DMS153 (cell line): Measurements from ENCODE around the gene TEX55.
"Not testable (repeated sequence)": the region's sequence is repeated elsewhere in the genome, so short reads cannot be mapped to it uniquely, and the experiment has no call there.

Experiments
- DNase-seq: peaks from one replicate; lab custom pipeline; 2025; lab: John Stamatoyannopoulos, UW

TEX55 gene

DNA sequence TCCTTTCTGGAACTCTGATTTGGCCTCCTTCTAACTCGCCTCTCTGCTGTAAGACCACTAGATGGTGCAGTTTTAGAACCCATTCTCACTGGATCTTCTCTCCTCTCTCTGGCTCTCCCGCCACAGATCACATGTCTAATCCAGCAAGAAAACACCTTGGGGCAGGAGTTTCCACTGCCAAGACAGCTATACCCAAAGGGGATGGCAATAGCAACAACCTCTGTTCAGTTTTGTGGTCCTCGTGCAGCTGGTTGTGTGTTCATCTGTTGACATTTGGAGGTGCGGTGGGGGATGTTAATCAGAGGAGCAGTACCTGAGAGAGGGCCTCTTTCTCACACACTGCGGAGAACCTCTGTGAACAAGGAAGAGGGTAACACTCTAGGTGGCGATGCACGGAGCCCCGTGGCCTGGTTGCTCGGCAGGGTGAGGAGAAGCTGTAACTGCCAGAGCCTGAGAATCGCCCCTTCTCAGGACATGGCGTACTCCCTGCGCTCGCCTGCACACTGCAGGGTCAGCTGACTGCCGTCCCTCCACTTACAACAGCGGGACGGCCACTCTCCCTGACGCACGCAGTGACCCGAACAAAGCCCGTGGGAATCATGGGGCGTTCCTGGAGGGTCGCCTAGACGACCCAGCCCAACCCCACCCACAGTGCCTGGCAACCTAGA is at the start of gene TEX55:
TEX55 (plus strand) TSS at position 666 of the 668 bp plus-strand sequence. CDS start 25 bp downstream, outside the sequence.
- DNase-seq: peak; percentile 75

DNA sequence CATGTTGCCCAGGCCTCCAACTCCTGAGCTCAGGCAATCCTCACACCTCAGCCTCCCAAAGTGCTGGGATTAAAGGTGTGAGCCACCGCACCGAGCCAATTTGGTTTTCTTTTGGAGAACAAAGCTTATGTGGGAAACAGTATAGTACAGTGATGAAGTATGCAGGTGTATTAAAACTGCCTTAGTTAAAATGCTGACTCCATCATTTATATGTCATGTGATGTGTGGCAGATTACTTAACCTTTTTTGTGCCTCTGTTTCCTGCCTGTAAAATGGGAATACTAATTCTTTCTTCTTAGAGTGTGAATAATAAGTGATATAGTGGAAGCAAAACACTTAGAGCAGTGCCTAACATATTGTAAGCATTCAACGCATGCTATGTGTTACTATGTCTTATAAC is 48.0 kb upstream of the TEX55 start:
- no peak for DNase-seq

DNA sequence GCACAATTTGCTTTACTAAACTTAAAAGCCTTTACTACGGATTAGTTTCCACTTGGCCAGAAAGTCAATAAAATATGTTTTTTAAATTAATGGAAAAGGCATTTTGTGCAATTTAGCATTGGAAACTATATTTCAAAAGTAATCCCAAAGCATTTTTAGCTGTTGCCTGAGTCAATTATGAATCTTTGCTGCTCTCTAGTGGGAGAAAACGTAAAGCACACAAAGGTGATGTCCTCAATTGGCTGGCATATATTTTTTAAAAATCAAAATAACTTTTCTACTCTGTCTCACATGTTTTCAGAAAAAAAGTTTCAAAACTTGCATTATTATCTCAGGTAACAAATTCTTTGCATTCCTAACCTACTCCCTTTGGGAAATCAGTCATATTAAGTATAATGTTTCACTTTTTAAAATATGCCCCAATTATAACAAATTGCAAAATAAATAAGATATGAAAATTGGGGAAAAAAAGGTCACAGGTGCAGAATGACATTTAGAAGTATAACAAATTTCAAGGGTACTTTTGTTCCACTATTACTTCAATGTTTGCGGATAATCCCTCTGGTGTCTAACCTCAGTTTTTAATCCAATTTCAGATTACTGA is 47.2 kb upstream of the TEX55 start:
- DNase-seq: no peak

GRCh38 chr3:119099785-119100184 is 46.2 kb upstream of the TEX55 start:
- DNase-seq: no peak

GRCh38 chr3:119104031-119104430 is 41.9 kb upstream of the TEX55 start:
- no peak for DNase-seq

- DNase-seq: not testable (repeated sequence)
Measured at GRCh38 chr3:119118330-119118729, 27.6 kb upstream of the TEX55 start.

- no peak for DNase-seq
Measured at GRCh38 chr3:119120480-119120879, 25.5 kb upstream of the TEX55 start.

GRCh38 chr3:119122350-119122749 is 23.6 kb upstream of the TEX55 start:
- no peak for DNase-seq

DNA sequence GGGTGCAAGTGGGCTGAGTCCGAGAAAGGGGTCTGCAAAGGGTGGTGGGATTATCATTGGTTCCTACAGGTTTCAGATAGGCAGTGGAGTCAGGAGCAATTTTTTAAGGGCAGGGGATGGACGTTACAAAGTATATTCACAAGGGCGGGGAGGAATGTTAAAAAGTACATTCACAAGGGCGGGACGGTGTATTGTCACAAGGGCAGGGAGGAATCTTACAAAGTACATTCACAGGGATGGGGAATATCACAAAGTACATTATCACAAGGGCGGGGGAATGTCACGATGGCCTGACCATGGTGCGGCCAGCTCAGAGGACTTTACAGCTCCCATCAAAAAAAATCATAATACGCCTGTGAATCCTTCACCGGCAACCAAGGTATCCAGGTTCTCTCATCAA is 20.6 kb upstream of the TEX55 start:
- DNase-seq: no peak

DNA sequence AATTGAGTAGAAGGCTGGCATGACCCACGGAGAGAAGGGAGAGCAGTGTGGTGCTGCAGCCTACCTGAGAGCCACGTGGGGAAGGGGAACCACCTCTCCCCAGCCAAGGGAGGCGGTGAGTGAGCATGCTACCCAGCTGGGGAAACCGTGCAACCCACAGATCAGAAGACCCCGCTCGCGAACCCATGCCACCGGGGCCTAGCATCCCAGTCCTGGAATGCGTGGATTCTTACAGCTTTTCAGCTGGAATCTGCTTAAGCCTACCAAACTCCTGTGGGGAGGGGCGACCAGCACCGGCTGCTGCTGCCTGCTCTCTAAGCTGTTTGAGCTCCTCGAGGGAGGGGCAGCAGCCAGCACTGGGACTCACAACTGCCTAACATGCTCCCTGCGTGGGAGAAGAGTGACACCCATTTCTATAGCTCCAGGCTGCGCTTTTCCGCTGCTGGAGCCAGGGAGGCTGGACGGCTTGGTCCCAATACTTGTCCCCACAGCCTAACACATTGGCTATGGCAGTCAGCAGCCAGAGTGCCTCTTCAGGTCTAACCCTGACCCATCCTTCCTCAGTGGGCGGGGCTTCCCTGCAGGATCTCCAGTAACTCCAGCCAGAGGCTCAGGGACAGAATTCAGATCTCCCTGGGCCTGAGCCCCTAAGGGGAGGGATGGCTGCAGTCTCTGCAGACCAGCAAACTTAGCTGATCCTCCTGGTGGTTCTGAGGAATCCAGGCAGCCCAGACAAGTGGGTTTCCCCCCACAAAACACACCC is 20.0 kb upstream of the TEX55 start:
- DNase-seq: no peak

DNA sequence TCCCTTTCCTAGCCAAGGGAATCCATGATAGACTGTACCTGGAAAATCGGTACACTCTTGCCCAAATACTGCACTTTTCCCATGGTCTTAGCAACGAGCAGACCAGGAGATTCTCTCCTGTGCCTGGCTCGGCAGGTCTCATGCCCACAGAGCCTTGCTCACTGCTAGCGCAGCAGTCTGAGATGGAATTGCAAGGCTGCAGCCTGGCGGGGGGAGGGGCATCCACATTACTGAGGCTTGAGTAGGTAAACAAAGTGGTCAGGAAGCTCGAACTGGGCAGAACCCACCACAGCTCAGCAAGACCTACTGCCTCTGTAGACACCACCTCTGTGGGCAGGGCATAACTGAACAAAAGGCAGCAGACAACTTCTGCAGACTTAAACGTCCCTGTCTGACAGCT is 15.7 kb upstream of the TEX55 start:
- not testable (repeated sequence) for DNase-seq

- DNase-seq: not testable (repeated sequence)
Measured at GRCh38 chr3:119132291-119132690, 13.7 kb upstream of the TEX55 start.

- DNase-seq: not testable (repeated sequence)
Measured at GRCh38 chr3:119139360-119139759, 6.6 kb upstream of the TEX55 start.

- DNase-seq: no peak
Measured at GRCh38 chr3:119140466-119140865, 5.5 kb upstream of the TEX55 start.

GRCh38 chr3:119145128-119145499 is 851 bp upstream of the TEX55 start:
- DNase-seq: no peak

DNA sequence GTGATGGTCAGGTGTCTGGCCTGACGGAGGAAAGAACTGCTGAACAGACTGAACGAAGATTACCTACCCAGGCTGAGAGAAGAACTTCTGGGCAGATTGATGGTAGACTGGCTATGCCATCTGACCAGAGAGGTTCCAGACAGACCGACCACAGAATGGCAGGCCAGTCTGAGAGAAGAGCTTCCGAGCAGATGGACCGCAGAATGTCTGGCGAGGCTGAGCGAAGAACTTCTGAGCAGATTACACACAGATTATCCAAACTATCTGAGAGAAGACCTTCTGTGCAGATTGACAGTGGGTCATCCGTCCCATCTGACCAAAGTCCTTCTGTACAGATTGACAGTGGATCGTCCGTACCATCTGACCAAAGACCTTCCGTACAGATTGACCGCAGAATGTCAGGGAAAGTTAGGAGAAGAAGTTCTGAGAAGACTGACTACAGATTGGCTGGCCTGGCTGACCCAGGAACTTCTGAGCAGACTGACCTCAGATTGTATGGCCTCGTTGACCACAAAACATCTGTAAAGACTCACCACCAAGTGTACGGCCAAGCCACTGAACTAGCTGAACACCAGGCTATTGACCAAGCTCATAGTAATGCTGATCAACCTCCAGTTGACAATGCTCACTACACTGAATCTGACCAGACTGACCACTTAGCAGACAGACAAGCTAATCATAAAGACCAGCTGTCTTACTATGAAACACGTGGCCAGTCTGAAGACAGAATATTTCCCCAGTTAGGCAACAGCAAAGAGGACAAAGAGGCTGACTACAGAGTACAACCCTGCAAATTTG is 812 bp downstream of the TEX55 start:
- no peak for DNase-seq

DNA sequence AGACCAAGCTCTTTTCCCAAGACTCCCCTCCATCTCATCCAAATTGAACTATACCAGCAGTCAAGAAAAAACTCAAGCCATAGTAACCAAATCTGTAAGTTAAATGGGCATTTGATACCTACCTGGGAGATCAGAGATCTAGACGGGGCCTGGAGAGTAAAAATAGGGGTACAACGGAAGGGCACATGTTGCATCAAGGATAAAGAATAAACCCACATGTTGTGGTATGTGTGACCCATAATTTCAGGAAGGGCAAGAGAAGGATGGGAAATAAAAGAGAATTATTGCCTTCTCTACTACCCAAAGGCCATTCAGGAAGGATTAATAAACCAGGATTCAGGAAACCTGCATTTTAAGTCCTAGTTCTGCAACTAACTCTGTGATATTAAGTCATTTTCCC is 1.5 kb downstream of the TEX55 start:
- DNase-seq: no peak

DNA sequence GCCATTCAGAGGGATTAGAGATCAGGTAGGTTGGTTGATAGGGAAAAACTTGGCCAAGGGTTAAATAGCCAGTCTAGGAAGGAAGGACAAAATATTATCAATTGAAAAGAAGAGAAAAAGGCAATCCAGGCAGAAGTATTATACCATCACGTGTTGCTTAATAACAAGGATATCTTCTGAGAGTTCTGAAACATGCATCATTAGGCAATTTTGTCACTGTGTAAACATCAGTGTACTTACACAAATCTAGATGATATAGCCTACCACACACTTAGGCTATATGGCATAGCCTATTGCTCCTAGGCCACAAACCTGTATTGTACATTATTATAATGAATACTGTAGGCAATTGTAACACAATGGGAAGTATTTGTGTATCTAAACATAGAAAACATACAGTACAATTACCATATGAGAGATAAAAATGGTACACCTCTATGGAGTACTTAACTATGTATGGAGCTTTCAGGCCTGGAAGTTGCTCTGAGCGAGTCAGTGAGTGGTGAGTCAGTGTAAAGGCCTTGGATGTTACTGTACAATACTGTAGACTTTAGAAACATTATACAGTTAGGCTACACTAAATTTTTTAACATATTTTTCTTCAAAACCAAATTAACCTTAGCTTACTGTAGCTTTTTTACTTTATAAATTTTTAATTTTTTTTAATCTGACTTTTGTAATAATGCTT is 2.7 kb downstream of the TEX55 start:
- no peak for DNase-seq

GRCh38 chr3:119149484-119149883 is 3.5 kb downstream of the TEX55 start:
- DNase-seq: no peak

GRCh38 chr3:119156868-119157267 is 10.9 kb downstream of the TEX55 start:
- DNase-seq: no peak

- no peak for DNase-seq
Measured at GRCh38 chr3:119157971-119158370, 12.0 kb downstream of the TEX55 start.

- DNase-seq: no peak
Measured at GRCh38 chr3:119160361-119160760, 14.4 kb downstream of the TEX55 start.
